ENCODE results near the gene CAMK2B.
"Not testable (repeated sequence)": the region's sequence is repeated elsewhere in the genome, so short reads cannot be mapped to it uniquely, and the experiment has no call there.

Gene CAMK2B

DNA sequence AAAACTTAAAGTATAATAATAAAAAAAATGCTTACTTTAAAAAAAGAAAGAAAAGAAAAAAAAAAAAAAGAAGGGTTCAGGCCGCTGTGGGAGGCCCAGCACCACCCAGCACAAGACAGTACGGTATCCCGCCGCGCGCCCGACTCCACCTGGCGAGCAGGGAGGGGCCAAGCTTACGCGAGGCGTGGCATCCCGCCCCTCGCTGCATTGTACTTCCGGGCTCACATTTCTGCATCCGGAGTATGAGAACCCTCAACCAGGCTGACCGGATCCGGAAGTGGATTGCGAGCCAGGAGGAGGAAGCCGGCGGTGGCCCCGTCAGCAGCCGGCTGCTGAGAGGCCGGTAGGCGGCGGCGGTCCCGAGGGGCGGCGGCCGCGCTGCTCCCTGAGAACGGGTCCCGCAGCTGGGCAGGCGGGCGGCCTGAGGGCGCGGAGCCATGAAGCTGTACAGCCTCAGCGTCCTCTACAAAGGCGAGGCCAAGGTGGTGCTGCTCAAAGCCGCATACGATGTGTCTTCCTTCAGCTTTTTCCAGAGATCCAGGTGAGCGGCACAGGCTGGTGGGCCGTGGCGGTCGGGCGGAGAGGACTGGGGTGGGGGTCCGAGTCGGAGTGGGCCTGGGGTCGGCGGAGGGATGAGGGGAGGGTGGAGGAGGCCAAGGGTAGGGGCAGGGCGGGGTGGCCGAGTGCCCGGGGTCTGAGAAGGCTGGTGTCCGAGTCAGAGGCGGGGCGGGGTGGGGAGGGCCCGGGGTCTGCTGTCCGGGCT is 124.5 kb downstream of the CAMK2B start, which contains the start of gene YKT6:
Gene YKT6 (plus strand): TSS at position 280 of the 763 bp plus-strand sequence. CDS start 158 bp downstream, at position 438.
- peak within 1 kb of the TSS; percentile 99 for H3K4me3 ChIP-seq (ENCODE audit: low read length)
- TF ChIP-seq, protein P1, sequence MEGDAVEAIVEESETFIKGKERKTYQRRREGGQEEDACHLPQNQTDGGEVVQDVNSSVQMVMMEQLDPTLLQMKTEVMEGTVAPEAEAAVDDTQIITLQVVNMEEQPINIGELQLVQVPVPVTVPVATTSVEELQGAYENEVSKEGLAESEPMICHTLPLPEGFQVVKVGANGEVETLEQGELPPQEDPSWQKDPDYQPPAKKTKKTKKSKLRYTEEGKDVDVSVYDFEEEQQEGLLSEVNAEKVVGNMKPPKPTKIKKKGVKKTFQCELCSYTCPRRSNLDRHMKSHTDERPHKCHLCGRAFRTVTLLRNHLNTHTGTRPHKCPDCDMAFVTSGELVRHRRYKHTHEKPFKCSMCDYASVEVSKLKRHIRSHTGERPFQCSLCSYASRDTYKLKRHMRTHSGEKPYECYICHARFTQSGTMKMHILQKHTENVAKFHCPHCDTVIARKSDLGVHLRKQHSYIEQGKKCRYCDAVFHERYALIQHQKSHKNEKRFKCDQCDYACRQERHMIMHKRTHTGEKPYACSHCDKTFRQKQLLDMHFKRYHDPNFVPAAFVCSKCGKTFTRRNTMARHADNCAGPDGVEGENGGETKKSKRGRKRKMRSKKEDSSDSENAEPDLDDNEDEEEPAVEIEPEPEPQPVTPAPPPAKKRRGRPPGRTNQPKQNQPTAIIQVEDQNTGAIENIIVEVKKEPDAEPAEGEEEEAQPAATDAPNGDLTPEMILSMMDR (conservative IDR thresholded peaks at IDR 0.05; ENCODE audit: low read length): peak; percentile 25; the same call in 1 of the 2 replicates
- peak; percentile 90 for DNase-seq (ENCODE audit: low read depth)

DNA sequence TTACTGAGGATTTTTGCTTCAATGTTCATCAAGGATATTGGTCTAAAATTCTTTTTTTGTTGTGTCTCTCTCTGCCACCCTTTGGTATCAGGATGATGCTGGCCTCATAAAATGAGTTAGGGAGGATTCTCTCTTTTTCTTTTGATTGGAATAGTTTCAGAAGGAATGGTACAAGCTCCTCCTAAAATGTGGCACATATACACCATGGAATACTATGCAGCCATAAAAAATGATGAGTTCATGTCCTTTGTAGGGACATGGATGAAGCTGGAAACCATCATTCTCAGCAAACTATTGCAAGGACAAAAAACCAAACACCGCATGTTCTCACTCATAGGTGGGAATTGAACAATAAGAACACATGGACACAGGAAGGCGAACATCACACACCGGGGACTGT is 125.2 kb downstream of the CAMK2B start:
- not testable (repeated sequence) for DNase-seq (ENCODE audit: low read depth); H3K4me3 ChIP-seq (ENCODE audit: low read length)

DNA sequence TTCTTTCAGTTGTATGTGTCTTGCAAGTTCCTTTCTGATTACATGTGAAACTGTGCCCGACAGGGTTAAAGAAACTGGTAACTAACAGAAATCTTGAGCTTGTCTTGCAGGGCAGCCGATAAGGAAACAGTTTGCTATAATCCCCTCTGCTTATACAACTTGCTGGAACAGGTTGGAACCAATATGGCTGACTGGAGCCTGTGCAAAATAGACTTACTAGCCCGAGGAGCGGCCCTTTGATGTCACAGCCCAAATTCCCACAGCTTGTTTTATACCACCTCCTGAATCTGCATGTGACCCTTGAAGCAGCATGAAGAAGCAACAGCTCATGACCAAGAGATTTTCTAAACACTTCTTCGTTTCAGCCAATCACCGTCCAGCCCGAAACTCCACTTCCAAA is 127.9 kb downstream of the CAMK2B start:
- no peak overlapping the region for H3K4me3 ChIP-seq (ENCODE audit: low read length)
- TF ChIP-seq, protein P1 (conservative IDR thresholded peaks at IDR 0.05; ENCODE audit: low read length): no peak

DNA sequence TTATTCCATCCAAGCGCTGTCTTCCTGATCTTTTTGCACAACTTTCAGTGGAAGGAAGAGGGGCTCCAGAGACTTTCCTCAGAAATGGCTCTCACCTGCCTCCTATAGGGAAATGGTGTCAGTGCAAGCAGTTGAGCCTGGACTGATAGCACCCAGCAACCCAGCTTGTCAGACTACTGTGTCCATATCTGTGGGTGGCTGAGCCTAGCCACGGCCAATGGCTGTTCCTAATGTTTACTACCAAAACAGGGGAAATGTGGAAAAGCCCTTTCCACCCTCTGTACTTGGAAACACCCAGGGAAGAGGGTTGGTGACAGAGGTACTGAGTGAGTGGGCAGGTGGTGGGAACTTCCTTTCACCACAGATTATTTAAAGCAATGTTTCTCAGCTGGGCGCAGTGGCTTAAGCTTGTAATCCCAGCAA is 128.9 kb downstream of the CAMK2B start:
- no peak overlapping the region for H3K4me3 ChIP-seq (ENCODE audit: low read length)
- peak; percentile 49 for DNase-seq (ENCODE audit: low read depth)
- TF ChIP-seq, protein P1 (conservative IDR thresholded peaks at IDR 0.05; ENCODE audit: low read length): peak; percentile 95

More for the DNA sequence above, 127.9 kb downstream of the CAMK2B start:
- no peak for DNase-seq (ENCODE audit: low read depth)

DNA sequence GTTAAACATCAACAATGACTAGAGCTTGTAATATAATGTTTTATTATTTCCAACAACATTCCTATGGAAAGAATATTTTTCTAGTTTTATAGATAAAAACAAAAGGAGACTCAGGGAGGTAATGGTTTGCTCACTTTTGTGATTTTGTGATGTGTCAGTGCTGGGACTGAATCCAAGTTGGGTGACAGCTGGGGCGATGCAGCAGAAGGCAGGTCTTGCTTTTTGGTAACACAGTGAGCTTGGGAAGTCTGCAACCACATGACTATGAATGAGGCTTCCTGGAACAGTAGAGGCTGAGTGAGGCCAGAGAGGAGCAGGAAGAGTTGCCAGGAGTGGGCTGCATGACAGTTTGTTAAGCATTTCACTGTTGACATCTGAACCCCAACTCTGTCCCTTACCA is 129.5 kb downstream of the CAMK2B start:
- no peak for DNase-seq (ENCODE audit: low read depth)
- no peak overlapping the region for H3K4me3 ChIP-seq (ENCODE audit: low read length)
- TF ChIP-seq, protein P1 (conservative IDR thresholded peaks at IDR 0.05; ENCODE audit: low read length): no peak

DNA sequence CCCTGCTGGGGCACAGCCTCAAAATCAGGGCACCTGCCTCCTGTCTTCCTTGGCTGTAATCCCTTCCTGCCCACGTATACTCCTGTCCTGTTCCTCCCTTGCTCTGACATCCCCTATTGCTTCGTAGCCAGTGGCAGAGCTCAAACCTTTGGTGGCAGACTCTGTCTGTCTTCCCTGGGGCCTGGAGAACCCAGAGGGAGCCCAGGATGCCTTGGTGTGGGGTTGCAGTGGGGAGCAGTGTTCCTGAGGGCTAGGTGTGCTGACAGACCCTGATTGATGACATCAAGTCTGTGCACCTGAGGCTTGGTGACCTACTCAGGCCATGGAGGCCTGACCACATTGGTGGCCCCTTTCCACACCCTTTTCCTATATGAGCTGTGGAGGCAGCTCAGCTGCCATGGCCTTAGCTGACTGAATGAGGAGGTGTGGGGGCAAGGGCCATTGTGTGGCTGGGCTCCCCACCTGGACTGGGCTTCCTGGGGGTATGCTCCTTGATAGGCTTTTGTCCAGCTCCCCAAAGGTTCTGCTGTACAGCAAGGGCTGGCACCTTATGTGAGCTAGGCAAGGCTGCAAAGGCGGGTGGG is 130.7 kb downstream of the CAMK2B start:
- TF ChIP-seq, protein P1 (conservative IDR thresholded peaks at IDR 0.05; ENCODE audit: low read length): no peak
- H3K4me3 ChIP-seq (ENCODE audit: low read length): no peak overlapping the region
- DNase-seq (ENCODE audit: low read depth): no peak

DNA sequence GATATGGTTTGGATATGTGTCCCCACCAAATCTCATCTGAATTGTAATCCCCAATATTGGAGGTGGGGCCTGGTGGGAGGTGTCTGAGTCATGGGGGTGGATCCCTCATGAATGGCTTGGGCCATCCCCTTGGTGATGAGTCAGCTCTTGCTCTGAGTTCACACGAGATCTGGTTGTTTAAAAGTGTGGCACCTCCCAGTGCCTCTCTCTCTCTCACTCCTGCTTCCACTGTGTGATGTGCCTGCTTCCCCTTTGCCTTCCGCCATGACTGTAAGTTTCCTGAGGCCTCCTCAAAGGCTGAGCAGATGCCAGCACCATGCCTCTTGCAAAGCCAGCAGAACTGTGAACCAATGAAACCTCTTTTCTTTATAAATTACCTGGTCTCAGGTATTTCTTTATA is 131.3 kb downstream of the CAMK2B start:
- TF ChIP-seq, protein P1 (conservative IDR thresholded peaks at IDR 0.05; ENCODE audit: low read length): no peak
- no peak overlapping the region for H3K4me3 ChIP-seq (ENCODE audit: low read length)
- no peak for DNase-seq (ENCODE audit: low read depth)
